Measurements from ENCODE around the gene NPB.

The NPB gene

GRCh38 chr17:81870131-81870980 lies 31.7 kb upstream of the NPB start:
- peak; percentile 51 for DNase-seq

- no peak for DNase-seq
Measured at GRCh38 chr17:81870981-81871386, 31.1 kb upstream of the NPB start, which contains the start of gene ARHGDIA. TSS of gene ARHGDIA (minus strand) at chr17:81871337. CDS start at chr17:81869930, 1,407 bp downstream.

GRCh38 chr17:81871387-81872230 lies 30.4 kb upstream of the NPB start:
- peak; percentile 96 for DNase-seq

- no peak for DNase-seq
Measured at GRCh38 chr17:81877569-81877968, 24.5 kb upstream of the NPB start.

- DNase-seq, result no peak
Measured at GRCh38 chr17:81878294-81878693, 23.7 kb upstream of the NPB start.

- DNase-seq, result no peak
Measured at GRCh38 chr17:81879121-81879520, 22.9 kb upstream of the NPB start.

- DNase-seq, result no peak
Measured at GRCh38 chr17:81884520-81884919, 17.5 kb upstream of the NPB start.

GRCh38 chr17:81884968-81885367 lies 17.1 kb upstream of the NPB start:
- DNase-seq, result no peak

GRCh38 chr17:81885454-81885853 lies 16.6 kb upstream of the NPB start:
- DNase-seq, result no peak

GRCh38 chr17:81885869-81886548 lies 16.0 kb upstream of the NPB start:
- no peak for DNase-seq

- DNase-seq, result no peak
Measured at GRCh38 chr17:81888105-81888987, 13.7 kb upstream of the NPB start.

- no peak for DNase-seq
Measured at GRCh38 chr17:81888988-81889595, 12.9 kb upstream of the NPB start.

- no peak for DNase-seq
Measured at GRCh38 chr17:81889602-81890001, 12.4 kb upstream of the NPB start.

- peak; percentile 20 for DNase-seq
Measured at GRCh38 chr17:81890447-81891302, 11.4 kb upstream of the NPB start.

- DNase-seq, result no peak
Measured at GRCh38 chr17:81891303-81891552, 10.8 kb upstream of the NPB start.

- no peak for DNase-seq
Measured at GRCh38 chr17:81895400-81895799, 6.6 kb upstream of the NPB start.

- DNase-seq, result no peak
Measured at GRCh38 chr17:81898029-81898866, 3.8 kb upstream of the NPB start.

GRCh38 chr17:81898885-81899284 lies 3.2 kb upstream of the NPB start:
- DNase-seq, result no peak

GRCh38 chr17:81899514-81900166 lies 2.4 kb upstream of the NPB start:
- no peak for DNase-seq
